Activated CD8-positive, alpha-beta memory T cell treated with anti-CD3 and anti-CD28 coated beads, Interleukin-2, amount 50 U/mL, for 4 hours (primary cell): Measurements from ENCODE around the gene TMTC3.

Source experiments
- DNase-seq: peaks from one replicate; pipeline ENCODE4 v3.0.0-alpha.2; 2020

The TMTC3 gene

GRCh38 chr12:88228720-88229119 is 86.6 kb downstream of the TMTC3 start:
- DNase-seq: no peak

DNA sequence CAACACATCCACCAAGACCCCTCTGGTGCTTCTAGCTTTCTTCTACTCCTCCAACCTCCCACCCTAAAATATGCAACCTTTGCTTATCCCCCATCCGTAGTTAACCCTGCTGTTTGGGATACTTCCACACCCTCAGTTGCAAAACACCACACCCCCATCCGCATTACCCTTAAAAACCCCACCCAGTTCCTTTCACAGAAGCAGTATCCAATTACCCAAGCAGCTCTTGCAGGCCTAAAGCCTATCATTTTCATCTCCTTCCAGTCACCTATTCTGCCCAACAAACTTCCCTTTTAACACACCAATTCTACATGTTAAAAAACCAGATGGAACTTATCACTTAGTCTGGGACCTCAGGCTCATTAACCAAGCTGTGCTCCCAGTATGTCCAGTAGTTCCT is 88.2 kb downstream of the TMTC3 start:
- no peak for DNase-seq

GRCh38 chr12:88235183-88235833 is 93.2 kb downstream of the TMTC3 start:
- DNase-seq: no peak

DNA sequence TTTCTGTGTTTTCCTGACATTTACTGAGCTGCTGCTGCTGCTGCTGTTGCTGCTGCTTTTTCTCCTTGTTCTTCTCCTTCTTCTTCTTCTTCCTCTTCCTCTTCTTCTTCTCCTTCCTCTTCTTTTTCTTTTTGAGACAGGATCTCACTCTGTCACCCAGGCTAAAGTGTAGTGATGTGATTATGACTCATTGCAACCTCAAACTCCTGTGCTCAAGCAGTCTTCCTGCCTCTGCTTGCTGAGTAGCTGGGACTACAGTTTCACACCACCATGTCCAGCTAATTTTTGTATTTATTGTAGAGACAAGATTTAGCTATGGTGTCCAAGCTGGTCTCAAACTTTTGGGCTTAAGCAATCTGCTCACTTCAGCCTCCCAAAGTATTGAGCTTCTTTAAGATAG is 95.8 kb downstream of the TMTC3 start:
- no peak for DNase-seq

- DNase-seq: no peak
Observed at GRCh38 chr12:88238406-88238805, 96.3 kb downstream of the TMTC3 start.

DNA sequence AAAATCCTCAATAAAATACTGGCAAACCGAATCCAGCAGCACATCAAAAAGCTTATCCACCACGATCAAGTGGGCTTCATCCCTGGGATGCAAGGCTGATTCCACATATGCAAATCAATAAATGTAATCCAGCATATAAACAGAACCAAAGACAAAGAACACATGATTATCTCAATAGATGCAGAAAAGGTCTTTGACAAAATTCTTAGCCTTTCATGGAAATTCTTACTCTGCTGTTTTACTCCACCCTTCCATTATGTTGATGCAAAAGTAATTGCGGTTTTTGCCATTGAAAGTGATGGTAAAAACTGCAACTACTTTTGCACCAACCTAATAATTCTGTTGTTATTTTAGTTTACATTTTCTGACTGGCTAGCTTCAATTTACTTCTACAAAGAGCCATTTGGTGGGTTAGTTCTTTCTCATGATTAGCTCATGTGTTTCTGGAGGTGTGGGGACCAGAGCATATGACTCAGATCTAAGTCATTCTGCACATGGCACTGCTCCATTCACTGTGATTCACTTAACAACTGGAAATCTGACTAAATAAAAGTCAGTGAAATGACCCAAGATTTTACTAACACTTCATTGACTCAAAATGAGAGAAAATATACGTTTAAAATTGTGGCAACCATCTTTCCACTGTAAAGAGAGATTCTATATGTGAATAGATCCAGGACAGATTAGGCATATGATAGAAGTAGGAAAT is 99.9 kb downstream of the TMTC3 start:
- no peak for DNase-seq

DNA sequence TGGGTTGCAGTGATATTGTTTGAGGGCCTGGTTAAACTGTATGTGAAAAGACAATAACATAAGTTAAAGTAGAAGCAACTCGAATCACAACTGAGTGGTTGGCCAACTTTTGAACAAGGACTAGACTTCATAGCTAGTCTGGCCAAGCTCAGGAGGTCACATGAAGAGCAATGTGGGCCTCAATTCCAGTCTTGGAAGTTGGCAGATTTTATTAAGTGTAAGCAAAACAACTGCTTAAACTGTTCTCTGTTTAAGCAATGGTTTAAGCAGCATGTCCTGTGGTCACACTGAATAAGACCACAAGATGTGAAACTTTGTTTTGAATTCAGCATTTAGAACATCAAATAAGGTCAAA is 100.4 kb downstream of the TMTC3 start:
- DNase-seq: no peak

GRCh38 chr12:88242939-88243338 is 100.8 kb downstream of the TMTC3 start:
- DNase-seq: no peak

DNA sequence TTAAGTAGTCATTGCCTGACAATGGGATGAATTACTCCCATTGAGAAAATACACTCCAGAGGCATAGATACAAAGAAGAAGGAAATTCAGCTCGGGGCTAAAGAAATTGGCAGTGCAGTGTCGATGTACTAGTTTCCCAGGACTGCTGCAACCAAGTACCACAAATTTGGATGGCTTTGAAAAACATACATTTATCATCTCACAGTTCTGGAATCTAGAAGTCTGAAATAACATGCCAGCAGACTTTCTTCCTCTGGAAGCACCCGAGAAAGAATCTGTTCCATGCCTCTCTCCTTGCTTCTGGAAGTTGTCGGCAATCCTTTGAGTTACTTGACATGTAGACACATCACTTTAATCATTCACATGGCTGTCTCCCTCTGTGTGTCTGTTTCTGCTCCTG is 101.9 kb downstream of the TMTC3 start:
- DNase-seq: no peak

GRCh38 chr12:88245905-88246304 is 103.8 kb downstream of the TMTC3 start:
- no peak for DNase-seq

GRCh38 chr12:88247241-88247643 is 105.1 kb downstream of the TMTC3 start:
- no peak for DNase-seq

GRCh38 chr12:88248606-88249005 is 106.5 kb downstream of the TMTC3 start:
- DNase-seq: no peak
